HG03108 (cell line): ENCODE data around the gene ACTN4.

Experiments used
- ATAC-seq: cut with Tn5 transposase; IDR thresholded peaks from one replicate; pipeline ENCODE4 v1.9.1; 2021; ENCODE audit warnings: moderate library complexity; ENCODE audit not compliant: unreplicated experiment

Gene ACTN4

DNA sequence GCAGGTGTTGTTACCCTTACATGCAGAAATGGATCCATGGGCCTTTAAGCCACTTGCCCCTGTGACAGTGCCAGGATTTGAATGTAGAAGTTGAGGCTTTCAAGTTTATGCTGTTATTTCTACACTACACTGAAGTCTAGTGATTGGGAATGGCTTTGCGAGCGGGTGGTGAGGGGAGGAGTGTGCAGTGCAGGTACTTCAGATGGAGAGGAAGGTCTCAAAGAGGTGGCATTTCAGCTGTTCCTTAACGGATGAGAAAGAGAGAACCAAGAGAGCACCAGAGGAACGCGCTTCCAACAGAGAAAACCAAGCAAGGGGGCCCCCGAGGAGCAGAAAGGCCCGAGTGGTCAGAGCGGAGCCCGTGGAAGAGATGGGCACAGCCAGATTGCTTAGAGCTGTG is 13.3 kb downstream of the ACTN4 start:
- ATAC-seq: no peak

DNA sequence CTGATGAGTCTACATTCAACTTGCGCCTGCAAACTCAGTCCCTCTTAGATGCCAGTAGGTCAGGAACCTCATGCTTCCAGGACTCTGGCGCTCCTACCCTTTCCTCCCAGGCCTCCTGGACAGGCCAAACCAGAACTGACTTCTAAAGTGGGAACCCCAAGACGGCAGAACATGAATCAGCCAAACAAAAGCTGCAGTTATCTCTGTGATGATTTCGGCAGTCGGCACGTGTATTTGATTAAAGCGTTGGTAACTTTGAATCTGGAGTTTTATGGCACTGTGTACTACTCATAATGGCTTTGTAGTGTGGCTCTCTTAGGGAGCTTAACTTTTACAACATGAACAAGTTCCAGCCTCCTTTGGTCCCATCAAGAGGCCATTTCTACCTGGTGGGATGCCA is 13.7 kb downstream of the ACTN4 start:
- no peak for ATAC-seq

DNA sequence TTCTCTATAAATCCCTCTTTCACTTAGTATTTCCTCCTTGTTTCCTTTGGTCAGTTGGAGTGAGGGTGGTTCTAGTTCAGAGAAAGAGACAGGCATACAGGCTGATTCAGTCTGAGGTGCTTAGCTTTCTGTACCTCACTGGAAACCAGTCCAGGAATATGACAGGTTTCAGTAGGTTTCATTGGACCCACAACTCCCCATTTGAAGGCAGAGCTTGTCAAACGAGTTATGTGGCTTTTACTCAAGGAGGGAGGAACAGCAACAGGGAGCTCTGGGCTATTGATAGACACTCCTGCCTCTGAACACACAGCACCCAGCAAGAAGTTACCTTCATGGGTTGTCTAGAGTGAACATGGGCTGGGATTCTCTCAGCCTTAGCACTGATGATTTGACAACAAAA is 14.5 kb downstream of the ACTN4 start:
- ATAC-seq: no peak

DNA sequence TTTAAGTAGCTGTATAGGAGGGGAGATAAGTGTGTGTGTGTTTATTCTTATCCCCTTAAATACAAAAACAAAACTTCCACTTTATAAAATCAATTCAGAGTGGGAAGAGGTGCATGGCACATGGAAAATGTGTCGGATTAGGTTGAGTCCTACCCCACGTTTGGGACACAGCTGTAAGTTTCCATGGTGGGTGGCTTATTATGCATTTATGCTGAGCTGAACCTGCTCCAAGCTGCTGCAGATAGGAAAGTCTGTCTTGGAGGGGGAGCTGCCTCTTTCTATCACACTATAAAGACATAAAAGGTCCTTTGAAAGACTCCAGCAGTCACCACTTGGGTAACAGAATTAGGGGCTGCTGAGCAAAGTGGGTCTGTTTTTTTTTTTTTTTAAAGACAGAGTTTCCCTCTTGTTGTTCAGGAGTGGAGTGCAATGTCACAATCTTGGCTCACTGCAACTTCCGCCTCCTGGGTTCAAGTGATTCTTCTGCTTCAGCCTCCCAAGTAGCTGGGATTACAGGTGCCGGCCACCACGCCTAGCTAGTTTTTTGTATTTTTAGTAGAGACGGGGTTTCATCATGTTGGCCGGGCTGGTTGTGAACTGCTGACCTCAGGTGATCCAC is 15.2 kb downstream of the ACTN4 start:
- ATAC-seq: no peak

DNA sequence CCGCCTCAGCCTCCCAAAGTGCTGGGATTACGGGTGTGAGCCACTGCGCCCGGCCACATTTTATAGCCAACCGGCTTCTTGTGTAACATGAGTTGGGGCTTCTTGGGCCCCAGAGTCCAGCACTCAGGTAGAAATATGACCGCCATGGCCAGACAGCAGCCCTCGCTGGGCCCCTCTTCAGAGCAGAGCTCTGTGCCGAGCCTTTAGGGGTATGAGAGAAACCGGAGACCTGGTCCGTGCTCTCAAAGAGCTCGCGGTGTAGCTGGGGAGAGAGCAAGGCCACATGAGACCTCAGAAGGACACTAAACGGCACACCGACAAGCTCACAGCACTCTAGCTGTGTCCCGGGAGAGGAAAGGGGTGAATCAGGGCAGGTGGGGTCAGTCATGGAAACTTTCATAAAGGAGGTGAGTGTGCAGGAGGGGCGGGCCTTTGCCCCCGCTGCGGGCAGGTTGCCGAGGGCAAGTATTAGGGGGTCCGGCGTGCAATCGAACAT is 15.8 kb downstream of the ACTN4 start:
- no peak for ATAC-seq

DNA sequence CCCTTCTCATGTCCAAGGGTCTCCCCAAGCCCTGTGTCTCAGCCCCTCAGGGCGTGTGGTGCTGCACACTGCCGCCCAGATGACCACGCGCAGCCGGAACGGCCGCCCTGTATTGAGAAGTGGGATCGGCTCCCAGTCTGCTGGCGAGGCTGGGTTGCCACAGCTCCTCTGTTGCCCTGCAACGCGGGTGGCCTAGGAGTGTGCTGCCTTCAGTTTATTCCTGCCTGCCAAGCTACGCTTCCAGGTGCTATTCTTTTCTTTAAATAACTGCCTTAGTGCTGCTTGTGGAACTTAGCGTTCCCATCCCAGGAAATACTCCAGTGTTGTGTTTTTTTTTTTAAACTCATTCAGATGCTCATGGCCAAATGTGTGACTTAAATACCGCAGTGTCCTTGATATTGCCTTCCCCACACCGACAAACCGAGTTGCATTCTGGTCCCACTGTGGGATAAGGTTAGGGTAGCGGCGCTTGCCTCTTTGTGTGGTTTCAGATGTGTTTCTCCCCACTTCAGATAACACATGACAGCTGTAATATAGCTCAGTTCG is 16.6 kb downstream of the ACTN4 start:
- no peak for ATAC-seq

DNA sequence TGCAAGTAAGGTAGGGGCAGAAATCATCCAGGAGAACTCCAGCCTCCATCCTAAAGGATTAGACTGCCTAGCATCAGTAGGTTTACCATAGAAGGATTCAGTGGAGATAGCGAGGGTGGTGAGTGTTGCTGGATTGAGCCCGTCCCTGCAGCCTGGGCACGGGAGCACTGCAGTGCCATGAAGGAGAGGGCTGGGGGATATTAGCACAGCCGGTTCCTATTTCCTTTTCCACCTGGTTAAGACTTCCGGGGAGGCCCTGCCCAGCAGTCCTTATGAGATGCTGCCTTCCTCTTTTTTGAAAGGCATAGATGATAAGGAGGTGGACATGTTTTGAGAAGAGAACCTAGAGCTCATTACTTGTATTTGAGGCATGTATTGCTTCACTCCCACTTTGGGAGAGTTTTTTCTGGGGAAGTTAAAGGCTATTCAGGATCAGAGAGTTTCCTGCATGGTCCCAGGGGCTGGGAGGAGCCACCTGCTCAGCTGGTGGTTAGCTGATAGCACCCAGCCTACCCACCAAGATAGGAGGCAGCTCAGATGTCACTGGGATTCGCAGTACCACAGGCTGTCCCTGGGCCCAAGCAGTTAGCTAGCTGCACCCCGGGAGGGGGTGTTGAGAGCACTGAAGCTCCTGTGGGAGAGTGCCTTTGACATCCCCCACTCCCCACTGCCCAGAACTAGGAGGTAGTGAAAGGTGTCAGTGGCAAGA is 17.2 kb downstream of the ACTN4 start:
- ATAC-seq: no peak

DNA sequence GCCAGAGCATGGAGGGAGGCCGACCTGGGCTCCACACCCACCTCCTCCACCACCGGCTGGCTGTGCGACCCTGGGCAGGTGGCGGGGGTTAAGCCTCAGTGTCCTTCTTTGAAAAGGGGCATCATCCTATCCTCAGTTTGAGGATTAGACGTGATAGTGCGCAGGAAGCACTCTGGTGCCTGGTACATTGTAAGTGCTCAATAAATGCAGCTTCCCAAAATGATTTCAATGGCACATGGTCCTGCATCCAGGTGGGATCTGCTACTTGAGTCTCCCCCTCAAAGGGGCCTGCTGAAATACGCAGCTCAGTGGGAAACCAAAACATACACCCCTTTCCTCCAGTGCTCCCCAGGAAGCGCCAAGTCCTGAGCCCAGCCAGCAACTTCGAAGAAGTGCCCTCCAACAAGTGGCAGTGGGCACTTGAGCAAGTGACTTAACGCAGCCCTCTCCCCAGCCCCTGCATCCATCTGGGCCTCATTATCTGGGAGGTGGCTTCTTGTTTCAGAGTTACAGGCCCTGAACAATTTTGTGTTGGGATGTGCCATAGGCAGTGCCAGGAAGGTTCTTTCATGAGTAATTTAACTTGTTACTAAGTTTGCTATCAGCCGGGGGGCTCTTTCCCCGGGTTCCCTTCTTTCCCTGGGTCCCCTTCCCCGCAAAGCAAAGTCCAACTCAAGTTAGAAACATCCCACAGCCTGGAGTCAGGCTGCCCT is 17.9 kb downstream of the ACTN4 start:
- no peak for ATAC-seq

DNA sequence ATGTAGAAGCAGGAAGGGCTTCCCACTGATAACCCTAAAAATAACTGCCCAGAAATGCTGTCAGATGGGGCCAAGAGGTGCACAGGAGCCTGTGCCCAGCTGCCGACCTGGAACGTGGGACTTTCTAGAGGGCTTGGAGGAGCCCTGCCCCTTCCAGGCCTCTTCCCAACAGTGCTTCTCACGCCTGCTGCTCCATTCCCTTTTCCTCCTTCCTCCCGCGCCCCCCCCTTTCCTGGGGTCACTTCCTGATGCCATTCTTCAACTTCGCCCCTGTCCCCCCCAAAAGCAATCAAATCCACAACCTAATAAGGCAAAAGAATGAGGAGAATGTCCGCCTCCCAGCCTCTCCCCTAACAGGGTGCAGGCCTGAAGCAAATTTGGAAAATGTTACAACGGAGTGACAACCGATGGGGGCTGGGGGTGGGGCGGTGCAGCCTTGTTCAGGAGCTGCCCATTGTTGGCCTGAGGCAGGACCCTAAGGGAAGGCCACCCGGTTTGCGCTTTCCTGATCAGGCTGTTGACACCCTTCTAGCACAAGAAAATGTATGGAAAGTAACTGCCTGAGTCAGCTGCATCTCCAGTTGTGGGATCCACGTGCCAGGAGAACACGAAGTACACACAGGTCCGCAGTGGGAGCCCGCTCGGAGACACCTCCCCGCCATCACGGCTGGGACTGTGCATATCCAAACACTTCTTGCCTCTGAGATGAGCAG is 18.7 kb downstream of the ACTN4 start:
- no peak for ATAC-seq

DNA sequence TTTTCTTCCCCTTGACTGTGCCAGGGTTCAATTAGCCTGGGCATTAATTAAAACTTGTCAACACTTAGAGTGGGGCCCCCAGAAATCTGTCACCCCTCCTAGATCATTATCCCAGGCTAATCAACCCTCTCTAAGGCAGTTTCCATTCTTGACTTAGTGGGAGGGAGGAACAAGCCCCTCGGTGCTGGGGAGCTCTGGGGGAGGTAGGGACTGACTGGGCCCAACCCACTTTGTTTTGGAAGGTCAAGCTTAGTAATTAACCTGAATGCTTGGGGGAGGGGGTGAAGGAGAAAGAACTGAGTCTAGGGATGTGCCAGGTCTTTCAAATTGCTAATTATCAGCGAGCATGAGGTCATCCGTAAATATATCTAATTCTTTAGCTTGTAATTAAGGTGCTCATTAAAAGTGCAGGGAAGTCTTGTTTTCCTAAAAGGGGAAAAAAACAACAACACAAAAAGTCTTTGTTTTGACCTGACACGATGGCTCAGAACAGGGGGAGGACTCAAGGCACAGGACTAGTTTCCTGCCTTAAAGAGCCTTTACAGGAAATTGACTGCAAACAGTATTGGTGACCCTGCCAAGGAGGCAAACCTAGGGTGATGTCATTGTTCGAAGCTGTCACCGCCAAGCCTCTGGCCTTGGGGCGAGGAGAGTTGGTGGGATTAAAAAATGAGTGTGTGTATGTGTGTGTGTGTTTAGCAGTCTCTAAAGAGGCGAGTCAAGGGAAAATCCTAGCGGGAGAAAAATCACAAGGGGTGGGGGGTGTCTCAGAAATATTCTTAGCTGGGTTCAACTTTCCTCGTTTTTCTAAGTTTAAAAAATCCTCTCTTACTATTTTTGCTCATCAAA is 19.4 kb downstream of the ACTN4 start:
- ATAC-seq: no peak

DNA sequence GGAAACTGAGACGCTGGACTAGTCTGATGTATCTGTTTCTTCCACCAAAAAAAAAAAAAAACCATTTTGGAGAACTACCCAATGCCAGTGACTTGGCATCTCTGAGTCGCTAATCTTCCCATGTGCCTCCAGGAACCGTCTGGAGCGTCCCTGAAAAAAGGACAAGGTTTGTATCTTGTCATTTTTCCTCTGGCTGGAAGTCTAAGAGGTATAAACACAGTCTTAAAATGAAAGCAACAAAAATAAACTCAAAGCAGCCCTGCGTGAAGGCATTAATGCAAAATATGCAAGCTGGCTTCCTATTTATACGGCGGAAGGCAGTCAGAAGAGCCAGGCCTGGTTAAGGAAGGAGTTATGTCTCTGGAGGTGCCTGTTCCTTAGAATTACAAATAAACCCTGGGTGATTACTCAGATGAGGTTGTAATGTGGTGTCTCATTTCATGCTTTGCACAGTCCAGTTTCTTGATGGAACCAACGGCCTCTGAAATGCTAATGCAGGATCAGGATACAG is 20.3 kb downstream of the ACTN4 start:
- no peak for ATAC-seq

DNA sequence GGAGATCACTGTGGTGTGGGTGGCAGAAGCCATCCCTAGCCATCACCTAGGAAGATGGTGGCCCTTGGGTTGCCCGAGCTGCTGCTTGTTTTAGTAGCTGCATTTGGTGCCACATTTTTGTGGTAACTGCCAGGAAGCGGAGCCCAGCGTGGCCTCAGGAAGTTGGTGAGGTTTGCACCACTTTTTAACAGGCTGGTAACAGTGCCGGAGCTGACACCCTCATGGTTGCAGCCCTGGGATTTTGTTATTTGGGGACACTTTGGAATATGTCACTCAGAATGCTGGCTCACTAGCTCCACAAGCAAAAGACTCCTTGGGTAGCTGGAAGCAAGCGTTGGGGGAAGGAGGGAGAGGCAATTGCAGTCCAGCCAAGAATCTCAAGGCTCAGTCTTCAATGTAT is 22.1 kb downstream of the ACTN4 start:
- no peak for ATAC-seq

DNA sequence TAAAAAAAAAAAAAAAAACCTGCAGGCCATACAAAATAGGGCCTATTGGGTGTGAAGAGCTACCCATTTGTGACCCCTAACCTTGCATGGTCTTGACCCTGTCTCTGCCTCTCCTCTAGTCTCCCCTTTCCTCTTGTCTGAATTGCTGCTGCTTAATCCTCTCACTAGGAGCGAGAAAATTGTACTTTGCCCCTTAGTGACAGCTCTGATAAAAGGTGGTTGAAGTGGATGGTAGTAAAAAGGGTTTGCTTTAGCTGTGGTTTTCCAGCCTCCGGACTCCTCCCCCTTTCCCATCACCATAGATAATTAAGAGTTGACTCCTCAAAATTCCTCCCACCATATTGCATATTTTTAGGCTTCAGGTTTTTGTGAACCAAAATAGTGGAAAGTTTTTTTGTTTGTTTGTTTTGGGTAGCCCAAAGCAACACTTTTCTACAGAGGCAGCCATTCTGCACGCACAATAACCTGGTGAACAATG is 23.5 kb downstream of the ACTN4 start:
- no peak for ATAC-seq

DNA sequence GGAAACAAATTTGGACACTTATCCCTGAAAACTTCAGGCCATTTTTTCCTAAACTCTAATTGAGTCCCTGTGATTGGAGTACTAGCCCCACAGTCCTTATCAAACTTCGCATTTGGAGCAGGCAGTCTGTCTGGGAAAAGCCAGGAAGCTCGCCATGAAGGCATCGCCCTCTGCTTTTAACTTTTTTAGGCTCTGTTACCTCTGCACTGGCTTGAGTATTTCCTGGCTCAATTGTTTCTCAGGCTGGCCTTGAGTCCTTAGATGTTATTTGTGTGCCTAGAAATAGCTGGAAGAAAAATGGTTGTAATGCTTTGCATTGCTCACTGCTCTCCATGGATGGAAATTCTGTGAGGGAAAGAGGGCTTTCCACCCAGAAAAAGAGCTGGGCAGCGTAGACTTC is 24.2 kb downstream of the ACTN4 start:
- no peak for ATAC-seq

DNA sequence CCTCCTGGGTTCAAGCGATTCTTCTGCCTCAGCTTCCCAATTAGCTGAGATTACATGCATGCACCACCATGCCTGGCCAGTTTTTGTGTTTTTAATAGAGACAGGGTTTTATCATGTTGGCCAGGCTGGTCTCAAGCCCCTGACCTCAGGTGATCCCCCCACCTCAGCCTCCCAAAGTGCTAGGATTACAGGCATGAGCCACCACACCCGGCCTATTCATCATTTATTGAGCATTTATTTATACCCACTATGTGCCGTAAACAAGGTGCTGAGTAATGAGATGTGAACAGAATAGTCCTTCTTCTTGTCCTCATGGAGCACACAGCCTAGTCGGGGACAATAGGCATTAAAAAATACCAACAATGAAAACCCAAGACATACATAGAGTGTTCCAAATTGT is 25.6 kb downstream of the ACTN4 start:
- no peak for ATAC-seq

DNA sequence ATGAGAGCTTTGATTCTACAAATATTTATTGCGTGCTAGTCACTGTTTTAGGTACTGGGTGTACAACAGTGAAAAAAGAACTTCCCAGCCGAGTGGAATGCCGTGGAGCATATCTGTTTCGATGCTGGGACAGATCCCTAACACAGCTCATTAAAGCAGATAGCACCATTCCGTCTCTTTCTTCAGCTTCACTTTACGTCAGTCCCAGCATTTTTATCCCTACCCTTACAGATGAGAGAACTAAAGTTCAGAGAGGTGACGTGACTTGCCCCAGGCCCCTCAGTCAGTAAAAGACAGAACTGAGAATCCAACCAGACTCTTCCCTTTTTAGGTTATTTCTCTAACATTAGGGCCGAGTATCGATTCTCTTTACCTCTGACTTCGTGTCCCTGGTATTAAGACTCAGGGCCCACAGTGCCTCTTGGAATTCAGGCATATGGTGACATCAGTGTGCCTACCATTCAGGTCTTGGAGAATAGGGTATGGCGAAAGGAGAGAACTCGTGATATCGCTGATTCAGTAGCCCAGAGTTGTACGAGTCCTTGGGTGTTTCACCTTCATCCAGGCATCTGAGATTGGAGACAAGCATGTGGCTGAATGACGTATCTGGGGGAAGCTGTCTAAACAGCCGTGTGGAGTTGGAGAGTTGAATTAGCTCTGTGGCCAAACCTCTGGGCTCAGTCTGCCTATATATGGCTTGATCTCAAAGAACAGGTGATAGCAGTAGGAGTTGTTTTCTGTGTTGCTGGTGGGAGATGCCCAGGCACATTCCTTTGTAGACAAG is 27.1 kb downstream of the ACTN4 start:
- no peak for ATAC-seq

DNA sequence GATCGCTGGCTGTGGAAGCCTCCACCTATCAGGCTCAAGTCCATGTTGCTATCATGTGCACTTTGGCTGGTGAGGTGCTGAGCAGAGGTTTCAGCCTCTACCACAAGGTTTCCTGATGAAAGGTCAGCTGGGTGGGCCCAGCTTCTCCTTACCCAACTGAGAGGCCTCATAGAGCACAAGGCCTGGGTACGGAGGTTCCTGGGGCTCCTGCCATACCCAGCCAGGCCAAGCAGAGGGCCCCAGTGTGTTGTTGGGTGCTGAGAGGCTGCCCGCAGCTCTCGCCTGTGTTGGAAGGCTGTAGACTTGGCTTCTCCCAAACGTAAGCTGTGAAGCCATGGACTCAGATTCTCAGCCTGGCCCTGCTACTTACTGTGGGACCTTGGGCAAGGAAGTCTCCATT is 28.2 kb downstream of the ACTN4 start:
- no peak for ATAC-seq

DNA sequence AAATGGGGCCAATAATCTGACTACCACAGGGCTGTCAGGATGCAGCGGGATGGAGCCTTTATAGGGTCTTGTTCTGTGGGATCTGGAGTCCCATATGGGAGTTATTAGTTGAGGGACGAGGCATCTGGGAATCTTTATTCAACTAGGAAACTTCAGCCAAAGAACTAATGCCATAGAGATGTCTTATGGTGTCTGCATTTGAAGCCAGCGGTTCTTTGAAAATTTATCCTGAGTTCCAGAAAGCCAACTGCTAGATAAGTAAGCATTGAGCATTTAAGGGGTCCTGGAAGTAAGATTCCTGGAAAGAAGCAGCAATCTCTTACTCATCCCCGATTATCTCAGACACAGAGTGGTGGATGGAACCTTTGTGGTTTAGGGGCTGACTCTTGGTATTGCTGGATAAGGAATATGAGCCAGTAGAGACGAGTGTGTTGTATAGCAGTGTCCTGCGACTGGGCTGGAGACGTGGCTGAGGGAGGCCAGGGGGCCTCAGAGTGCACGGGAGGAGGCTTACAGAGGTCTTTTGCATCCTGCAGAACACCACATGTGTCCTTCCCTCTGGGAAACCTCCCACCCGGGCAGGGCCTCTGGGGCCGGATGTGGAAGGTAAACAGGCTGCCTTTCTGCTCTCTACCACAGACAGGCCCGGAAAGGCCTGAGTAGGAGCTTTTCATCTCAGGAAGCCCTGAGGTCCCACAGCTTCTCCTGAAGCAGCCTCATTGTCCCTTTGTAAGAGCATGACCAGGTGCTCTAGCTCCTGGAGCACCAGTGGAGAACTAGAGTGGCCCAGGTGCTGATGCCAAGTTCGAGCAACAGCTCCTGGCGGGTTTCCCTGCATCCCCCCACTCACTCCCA is 28.8 kb downstream of the ACTN4 start:
- ATAC-seq: no peak
